AG04450 (cell line): ENCODE measurements around the gene STK32C. TPM values are rescaled to one million over a fixed set of nuclear protein-coding genes. Genes with fewer than 3 reads are reported as not detected.
"Not testable (repeated sequence)": the region's sequence is repeated elsewhere in the genome, so short reads cannot be mapped to it uniquely, and the experiment has no call there.

Source experiments
- CTCF ChIA-PET: fragments of 300-600, 350-600 bp; formaldehyde crosslinking; extraction: SDS; loops from one replicate; lab custom pipeline; 2022; ENCODE audit warnings: antibody characterized with exemption, inconsistent platforms; lab: Charles Lee
- POLR2A ChIA-PET: fragments of 350-600 bp; formaldehyde crosslinking; extraction: SDS; loops from one replicate; lab custom pipeline; 2021; ENCODE audit warnings: antibody characterized with exemption, inconsistent platforms; lab: Yijun Ruan, JAX
- DNase-seq: peaks from one replicate; pipeline ENCODE4 v3.0.0-alpha.2; 2011; ENCODE audit warnings: low read depth, low spot score
- H3K27ac ChIP-seq: one replicate; pipeline ENCODE4 v1.5.1; 2012; ENCODE audit warnings: low read depth, low read length, control low read depth
- H3K27me3 ChIP-seq: one replicate; pipeline ENCODE4 v1.6.0; 2012; ENCODE audit warnings: low read length; ENCODE audit not compliant: control insufficient read depth, insufficient read depth
- H3K4me3 ChIP-seq: 2 replicates; pipeline ENCODE4 v1.5.1; 2011; ENCODE audit warnings: mild to moderate bottlenecking, low read depth, low read length, control low read depth
- H3K9me3 ChIP-seq: 2 replicates; pipeline ENCODE4 v1.5.1; 2012; ENCODE audit warnings: low read length; ENCODE audit not compliant: control insufficient read depth, insufficient read depth
- polyA plus RNA-seq: library from polyadenylated mRNA; depleted of rRNA; stranded (reverse); fragments of >200 nt; gene quantifications from 2 replicates; pipeline ENCODE4 v1.2.3, GENCODE V29; 2011
- TF ChIP-seq, protein P1 (sequence below): IDR thresholded peaks from 2 replicates; pipeline ENCODE4 v1.5.1; 2011; ENCODE audit warnings: low read depth, low read length, control low read depth, inconsistent platforms

The STK32C gene
- polyA plus RNA-seq, 1 experiment: 5.3 TPM

DNA sequence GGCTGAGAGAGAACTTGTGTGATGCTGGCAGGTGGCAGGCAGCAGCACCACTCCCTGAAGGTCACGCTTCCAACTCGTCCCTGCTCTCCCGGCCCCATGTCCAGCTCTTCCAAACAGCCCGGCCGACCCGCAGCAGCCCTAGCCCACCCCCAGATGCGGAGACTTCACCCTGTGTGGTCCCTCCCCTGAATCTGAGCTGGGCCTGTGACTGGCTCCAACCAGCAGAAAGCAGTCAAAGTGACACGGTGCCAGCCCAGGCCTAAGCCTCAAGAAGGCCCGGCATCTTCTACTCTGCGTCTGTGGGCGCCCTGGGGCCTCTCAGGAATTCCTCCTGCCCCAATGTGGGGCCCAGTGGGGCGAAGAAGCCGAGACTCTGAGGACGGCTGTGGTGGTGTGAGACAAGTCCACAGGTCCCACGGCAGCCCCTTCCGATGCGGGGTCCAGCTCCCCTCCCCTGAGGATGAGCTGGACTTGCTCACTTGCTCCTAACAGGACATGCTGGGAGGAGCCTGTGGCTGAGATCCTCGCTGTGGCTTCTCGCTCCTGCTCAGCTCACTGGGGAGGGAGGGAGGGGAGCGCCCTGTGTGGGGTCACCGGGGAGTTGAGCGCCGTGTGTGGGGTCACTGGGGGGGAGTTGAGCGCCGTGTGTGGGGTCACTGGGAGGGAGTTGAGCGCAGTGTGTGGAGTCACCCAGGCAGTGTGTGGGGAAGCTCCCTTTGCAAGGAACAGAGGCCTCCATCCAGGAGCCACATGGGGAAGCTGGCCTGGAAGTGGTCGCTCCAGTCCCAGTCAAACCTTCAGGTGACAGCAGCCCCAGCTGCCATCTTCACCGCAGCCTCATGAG, 9.5 kb downstream of the STK32C start:
- DNase-seq: no peak
- ChIA-PET CTCF (no interaction called here), POLR2A (no interaction called here)
- Histone ChIP-seq H3K4me3 (no peak overlapping the region), H3K27ac (no peak overlapping the region), H3K9me3 (peaks cover 6% of the 10 kb centered on the region; the same call in 1 of the 2 replicates), H3K27me3 (peaks cover 28% of the 10 kb centered on the region)
- TF ChIP-seq, protein P1, sequence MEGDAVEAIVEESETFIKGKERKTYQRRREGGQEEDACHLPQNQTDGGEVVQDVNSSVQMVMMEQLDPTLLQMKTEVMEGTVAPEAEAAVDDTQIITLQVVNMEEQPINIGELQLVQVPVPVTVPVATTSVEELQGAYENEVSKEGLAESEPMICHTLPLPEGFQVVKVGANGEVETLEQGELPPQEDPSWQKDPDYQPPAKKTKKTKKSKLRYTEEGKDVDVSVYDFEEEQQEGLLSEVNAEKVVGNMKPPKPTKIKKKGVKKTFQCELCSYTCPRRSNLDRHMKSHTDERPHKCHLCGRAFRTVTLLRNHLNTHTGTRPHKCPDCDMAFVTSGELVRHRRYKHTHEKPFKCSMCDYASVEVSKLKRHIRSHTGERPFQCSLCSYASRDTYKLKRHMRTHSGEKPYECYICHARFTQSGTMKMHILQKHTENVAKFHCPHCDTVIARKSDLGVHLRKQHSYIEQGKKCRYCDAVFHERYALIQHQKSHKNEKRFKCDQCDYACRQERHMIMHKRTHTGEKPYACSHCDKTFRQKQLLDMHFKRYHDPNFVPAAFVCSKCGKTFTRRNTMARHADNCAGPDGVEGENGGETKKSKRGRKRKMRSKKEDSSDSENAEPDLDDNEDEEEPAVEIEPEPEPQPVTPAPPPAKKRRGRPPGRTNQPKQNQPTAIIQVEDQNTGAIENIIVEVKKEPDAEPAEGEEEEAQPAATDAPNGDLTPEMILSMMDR: no peak

DNA sequence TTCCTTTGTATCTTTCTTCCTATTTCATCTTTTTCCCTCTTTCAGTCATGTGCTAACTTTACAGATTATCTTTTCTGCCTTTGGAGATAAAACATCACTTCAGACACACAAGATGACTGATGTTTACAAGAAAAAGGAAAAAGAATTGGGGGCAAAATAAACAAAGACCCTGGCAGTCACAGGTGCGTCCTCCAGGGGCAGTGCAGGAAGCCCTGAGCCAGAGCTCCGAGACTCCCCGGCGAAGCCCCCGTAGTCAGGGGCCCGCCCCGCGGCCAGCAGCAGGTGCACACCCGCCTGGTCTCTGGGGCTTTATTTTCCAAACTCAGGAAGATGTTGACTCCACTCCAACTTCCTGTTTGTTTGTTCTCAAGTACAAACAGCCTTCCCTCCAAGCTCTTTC, 10.2 kb downstream of the STK32C start:
- ChIA-PET POLR2A (no interaction called here), CTCF (no interaction called here)
- DNase-seq: no peak
- TF ChIP-seq, protein P1: no peak
- Histone ChIP-seq H3K27ac (no peak overlapping the region), H3K4me3 (no peak overlapping the region), H3K9me3 (peaks cover 6% of the 10 kb centered on the region; the same call in 1 of the 2 replicates), H3K27me3 (peaks cover 23% of the 10 kb centered on the region)

DNA sequence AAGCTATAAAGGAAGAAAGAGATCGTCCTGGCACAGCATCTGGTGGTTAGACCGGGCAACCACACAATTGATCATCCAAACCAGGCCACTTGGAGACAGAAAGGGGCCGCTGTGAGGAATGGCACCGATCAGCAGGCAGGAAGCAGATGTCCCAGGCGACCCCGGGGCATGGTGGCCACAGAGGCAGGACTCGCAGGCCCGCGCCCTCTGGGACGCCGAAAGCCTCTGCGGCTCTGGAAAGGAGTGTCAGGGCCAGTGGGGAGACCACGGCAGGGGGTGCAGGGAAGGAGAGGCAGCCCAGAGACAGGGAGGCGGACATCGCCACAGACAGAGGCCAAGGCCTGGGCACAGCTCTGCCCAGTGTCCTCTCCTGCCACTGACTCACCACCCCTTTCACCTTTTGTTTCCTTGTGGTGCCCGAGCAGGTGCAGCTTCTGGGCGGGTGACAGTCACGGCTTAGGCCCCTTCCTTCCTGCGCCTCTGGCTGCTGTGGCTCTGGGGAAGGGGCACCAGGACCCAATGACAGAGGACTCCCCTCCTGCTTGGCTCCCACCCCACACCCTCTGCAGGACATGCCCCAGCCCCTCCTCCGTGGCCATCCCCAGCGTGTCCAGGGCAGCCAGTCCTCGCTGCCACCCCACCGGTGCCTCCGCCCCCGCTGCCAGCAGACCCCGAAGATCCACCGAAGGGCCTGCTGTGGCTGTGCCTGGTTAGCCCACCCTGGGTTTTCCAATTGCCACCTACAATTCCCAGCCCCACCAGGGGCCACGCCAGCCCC, 10.9 kb downstream of the STK32C start:
- TF ChIP-seq, protein P1: no peak
- no peak overlapping the region for H3K27ac ChIP-seq
- H3K4me3 ChIP-seq: no peak overlapping the region
- peaks cover 21% of the 10 kb centered on the region for H3K27me3 ChIP-seq
- peaks cover 6% of the 10 kb centered on the region; the same call in 1 of the 2 replicates for H3K9me3 ChIP-seq
- POLR2A ChIA-PET: interaction anchor here (0.6 kb wide), 1 partner anchor 23 kb away, joined by 3 read pairs; no protein-coding TSS in a partner anchor
- CTCF ChIA-PET: no interaction called here
- DNase-seq: no peak

DNA sequence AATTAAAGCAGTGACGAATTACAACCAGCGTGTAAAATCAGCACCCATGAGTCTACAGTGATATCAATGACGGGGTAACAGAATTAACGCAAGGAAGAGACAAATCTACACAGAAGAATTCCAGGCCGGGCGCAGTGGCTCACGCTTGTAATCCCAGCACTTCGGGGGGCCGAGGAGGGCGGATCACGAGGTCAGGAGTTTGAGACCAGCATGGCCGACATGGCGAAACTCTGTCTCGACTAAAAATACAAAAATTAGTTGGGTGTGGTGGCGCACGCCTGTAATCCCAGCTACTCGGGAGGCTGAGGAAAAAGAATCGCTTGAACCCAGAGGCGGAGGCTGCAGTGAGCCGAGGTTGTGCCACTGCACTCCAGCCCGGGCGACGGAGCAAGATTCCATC, 12.3 kb downstream of the STK32C start:
- H3K9me3 ChIP-seq, CTCF ChIA-PET, H3K27ac ChIP-seq, H3K4me3 ChIP-seq, POLR2A ChIA-PET, DNase-seq: not testable (repeated sequence)
- H3K27me3 ChIP-seq: peaks cover 18% of the 10 kb centered on the region

DNA sequence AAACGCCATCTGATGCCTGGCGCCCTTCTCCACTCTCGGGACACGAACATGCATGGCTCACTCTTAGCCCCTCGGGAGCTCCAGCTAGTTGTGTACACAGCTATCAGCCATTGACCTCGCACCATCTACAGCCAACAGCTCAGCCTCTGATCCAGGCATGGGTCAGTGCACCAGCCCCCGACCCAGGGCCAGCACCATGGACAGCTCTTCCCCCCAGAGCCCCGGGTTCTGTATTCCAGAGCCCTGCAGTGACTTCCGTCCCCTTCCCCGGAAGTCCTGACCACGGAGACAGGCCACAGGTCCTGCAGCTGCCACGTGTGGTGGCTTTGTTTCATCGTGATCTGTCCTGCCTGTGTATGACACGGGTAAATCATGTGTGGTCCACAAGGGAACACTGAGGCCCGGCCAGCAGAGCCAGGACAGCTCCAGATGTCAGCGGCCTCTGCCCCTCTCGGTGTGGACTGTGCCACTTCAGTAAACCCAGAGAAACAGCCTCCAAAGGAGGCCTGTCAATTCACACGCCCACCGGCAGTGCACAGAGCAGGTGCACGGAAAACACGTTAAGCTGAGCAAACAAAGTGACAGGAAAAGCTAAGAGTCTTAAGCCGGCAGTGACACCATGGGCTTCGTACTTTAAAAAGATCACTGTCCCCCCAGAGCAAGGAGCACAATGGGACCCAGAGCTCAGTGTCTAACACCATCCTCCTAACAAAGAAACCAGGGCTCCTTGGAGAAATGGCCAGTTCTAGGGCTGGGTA, 13.0 kb downstream of the STK32C start:
- TF ChIP-seq, protein P1: no peak

More for the DNA sequence above, 13.0 kb downstream of the STK32C start:
- ChIA-PET POLR2A (no interaction called here), CTCF (no interaction called here)
- Histone ChIP-seq H3K27ac (no peak overlapping the region), H3K4me3 (no peak overlapping the region), H3K9me3 (peaks cover 6% of the 10 kb centered on the region; the same call in 1 of the 2 replicates), H3K27me3 (peaks cover 16% of the 10 kb centered on the region)
- no peak for DNase-seq
